Measurements from ENCODE around the gene NKAIN2.

NKAIN2 gene

DNA sequence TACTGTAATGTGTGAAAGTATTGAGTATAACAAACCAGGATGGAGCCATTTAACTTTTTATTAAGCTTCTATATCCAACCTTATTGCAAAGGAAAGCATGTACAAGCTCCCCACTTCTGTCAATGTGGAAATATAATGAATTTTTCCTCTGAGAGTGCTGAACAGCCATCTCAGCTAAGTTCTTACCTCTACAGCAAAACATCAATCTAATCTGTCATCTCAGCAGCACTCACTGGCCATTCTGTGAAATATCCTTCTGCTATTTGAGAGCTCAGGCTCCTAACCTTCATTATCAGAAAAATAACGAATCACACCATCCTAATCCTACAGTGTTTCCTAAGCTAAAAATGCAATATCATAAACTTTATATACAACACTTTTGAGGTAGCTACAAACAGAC is 964.6 kb downstream of the NKAIN2 start:
- ATAC-seq (no peak), DNase-seq (no peak)
- Mint-ChIP-seq H3K9me3 (peaks cover 3% of the 10 kb centered on the region), H3K27ac (no peak overlapping the region), H3K36me3 (ENCODE audit: low read depth) (no peaks in the 10 kb centered on the region), H3K4me3 (no peak overlapping the region), H3K27me3 (no peaks in the 10 kb centered on the region), H3K4me1 (no peaks in the 10 kb centered on the region)

GRCh38 chr6:124769811-124770544 is 966.3 kb downstream of the NKAIN2 start:
- no peaks in the 10 kb centered on the region for H3K36me3 Mint-ChIP-seq (ENCODE audit: low read depth)
- no peaks in the 10 kb centered on the region for H3K9me3 Mint-ChIP-seq
- no peak overlapping the region for H3K27ac Mint-ChIP-seq
- ATAC-seq (no peak), DNase-seq (no peak)
- H3K4me3 Mint-ChIP-seq = no peak overlapping the region
- no peaks in the 10 kb centered on the region for H3K4me1 Mint-ChIP-seq
- no peaks in the 10 kb centered on the region for H3K27me3 Mint-ChIP-seq

- Mint-ChIP-seq H3K27ac (no peak overlapping the region), H3K27me3 (no peaks in the 10 kb centered on the region), H3K9me3 (no peaks in the 10 kb centered on the region), H3K36me3 (ENCODE audit: low read depth) (no peaks in the 10 kb centered on the region), H3K4me3 (no peak overlapping the region), H3K4me1 (no peaks in the 10 kb centered on the region)
- DNase-seq (no peak), ATAC-seq (no peak)
Measured at GRCh38 chr6:124770784-124771183, 967.1 kb downstream of the NKAIN2 start.

DNA sequence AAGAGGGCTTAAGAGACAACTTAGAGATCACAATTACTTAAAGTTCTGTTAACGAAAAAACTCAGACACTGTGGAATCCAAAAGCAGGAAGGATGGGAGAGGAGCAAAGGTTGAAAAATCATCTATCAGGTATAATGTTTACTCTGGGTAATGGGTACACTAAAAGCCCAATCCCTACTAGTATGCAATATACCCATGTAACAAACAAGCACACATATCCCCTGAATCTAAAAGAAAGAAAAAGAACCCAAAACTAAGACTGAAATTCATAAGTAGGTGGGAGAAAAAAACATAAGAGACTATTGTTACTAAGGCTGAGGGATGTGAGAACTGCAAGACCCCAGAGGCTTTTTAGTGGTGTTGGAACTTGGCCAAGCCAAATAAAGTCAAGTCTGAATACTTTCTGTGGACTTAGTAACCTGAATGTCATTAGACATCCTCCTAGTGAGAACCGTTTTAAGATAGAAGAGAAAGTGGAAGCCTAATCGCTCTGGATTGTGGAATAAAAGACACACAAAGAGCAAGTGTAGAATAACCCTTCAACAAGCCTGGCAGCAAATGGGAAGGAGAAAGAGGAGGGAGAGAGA is 969.2 kb downstream of the NKAIN2 start:
- Mint-ChIP-seq H3K36me3 (ENCODE audit: low read depth) (no peaks in the 10 kb centered on the region), H3K4me1 (no peaks in the 10 kb centered on the region), H3K27ac (no peak overlapping the region), H3K9me3 (no peaks in the 10 kb centered on the region), H3K4me3 (no peak overlapping the region), H3K27me3 (no peaks in the 10 kb centered on the region)
- ATAC-seq = no peak
- no peak for DNase-seq

GRCh38 chr6:124775121-124775520 is 971.5 kb downstream of the NKAIN2 start:
- Mint-ChIP-seq H3K9me3 (no peaks in the 10 kb centered on the region), H3K36me3 (ENCODE audit: low read depth) (no peaks in the 10 kb centered on the region), H3K27ac (no peak overlapping the region), H3K27me3 (no peaks in the 10 kb centered on the region), H3K4me1 (no peaks in the 10 kb centered on the region), H3K4me3 (no peak overlapping the region)
- ATAC-seq (no peak), DNase-seq (no peak)

GRCh38 chr6:124777863-124778262 is 974.2 kb downstream of the NKAIN2 start:
- H3K36me3 Mint-ChIP-seq (ENCODE audit: low read depth) = no peaks in the 10 kb centered on the region
- H3K9me3 Mint-ChIP-seq = no peaks in the 10 kb centered on the region
- no peaks in the 10 kb centered on the region for H3K4me1 Mint-ChIP-seq
- no peak overlapping the region for H3K4me3 Mint-ChIP-seq
- H3K27ac Mint-ChIP-seq = no peak overlapping the region
- ATAC-seq = no peak
- DNase-seq = no peak
- no peaks in the 10 kb centered on the region for H3K27me3 Mint-ChIP-seq

DNA sequence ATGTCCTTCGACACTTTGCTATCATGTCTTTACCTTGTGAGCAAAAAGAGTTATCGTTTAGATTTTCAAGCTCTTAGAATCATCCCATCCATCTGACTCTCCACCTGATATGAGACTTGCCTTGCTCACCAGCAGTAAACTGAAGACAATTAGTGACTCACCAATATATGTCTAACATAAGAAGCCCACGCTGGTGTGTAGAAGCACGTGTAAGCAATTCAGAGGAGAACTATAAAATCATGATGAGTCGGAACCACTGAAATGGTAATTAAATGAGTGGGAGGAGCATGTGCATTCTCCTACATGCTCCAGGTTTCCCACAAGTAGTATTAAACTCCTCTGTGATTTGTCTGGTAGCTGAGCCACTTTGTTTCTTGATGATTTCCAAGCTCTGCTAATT is 977.0 kb downstream of the NKAIN2 start:
- Mint-ChIP-seq H3K4me1 (no peaks in the 10 kb centered on the region), H3K27me3 (peaks cover 2% of the 10 kb centered on the region), H3K36me3 (ENCODE audit: low read depth) (no peaks in the 10 kb centered on the region), H3K27ac (no peak overlapping the region), H3K4me3 (no peak overlapping the region), H3K9me3 (no peaks in the 10 kb centered on the region)
- ATAC-seq = no peak
- no peak for DNase-seq

- no peak for ATAC-seq
- no peak overlapping the region for H3K4me3 Mint-ChIP-seq
- no peaks in the 10 kb centered on the region for H3K9me3 Mint-ChIP-seq
- H3K4me1 Mint-ChIP-seq = no peaks in the 10 kb centered on the region
- no peaks in the 10 kb centered on the region for H3K36me3 Mint-ChIP-seq (ENCODE audit: low read depth)
- DNase-seq = no peak
- no peak overlapping the region for H3K27ac Mint-ChIP-seq
- H3K27me3 Mint-ChIP-seq = peaks cover 2% of the 10 kb centered on the region
Measured at GRCh38 chr6:124783344-124783743, 979.7 kb downstream of the NKAIN2 start.

DNA sequence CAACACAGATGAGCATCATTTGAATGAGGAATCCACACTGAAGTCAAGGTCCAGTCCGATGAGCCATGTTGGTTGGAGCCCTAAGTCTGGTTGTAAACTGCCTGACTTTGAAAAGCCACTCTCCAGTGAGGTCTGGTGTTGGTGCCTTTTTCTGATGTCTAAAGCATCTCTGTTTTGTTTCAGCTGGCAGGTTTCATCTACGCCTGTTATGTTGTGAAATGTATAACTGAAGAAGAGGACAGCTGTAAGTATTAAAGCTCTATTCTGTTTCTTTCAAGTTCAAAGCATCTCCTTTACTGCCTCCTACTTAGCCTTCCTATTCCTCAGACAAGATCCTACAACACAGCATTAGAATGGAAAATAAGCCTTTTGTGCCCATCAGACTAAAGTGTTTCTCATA is 987.5 kb downstream of the NKAIN2 start:
- H3K4me1 Mint-ChIP-seq = no peaks in the 10 kb centered on the region
- ATAC-seq = no peak
- no peaks in the 10 kb centered on the region for H3K36me3 Mint-ChIP-seq (ENCODE audit: low read depth)
- no peaks in the 10 kb centered on the region for H3K9me3 Mint-ChIP-seq
- no peaks in the 10 kb centered on the region for H3K27me3 Mint-ChIP-seq
- H3K4me3 Mint-ChIP-seq = no peak overlapping the region
- no peak for DNase-seq
- no peak overlapping the region for H3K27ac Mint-ChIP-seq

- Mint-ChIP-seq H3K27ac (no peak overlapping the region), H3K27me3 (no peaks in the 10 kb centered on the region), H3K9me3 (no peaks in the 10 kb centered on the region), H3K4me3 (no peak overlapping the region), H3K4me1 (no peaks in the 10 kb centered on the region), H3K36me3 (ENCODE audit: low read depth) (no peaks in the 10 kb centered on the region)
- ATAC-seq (no peak), DNase-seq (no peak)
Measured at GRCh38 chr6:124792386-124792785, 988.7 kb downstream of the NKAIN2 start.

GRCh38 chr6:124793398-124793797 is 989.7 kb downstream of the NKAIN2 start:
- no peaks in the 10 kb centered on the region for H3K9me3 Mint-ChIP-seq
- H3K27me3 Mint-ChIP-seq = no peaks in the 10 kb centered on the region
- H3K4me1 Mint-ChIP-seq = no peaks in the 10 kb centered on the region
- DNase-seq (no peak), ATAC-seq (no peak)
- H3K27ac Mint-ChIP-seq = no peak overlapping the region
- no peaks in the 10 kb centered on the region for H3K36me3 Mint-ChIP-seq (ENCODE audit: low read depth)
- no peak overlapping the region for H3K4me3 Mint-ChIP-seq

- DNase-seq = no peak
- no peaks in the 10 kb centered on the region for H3K4me1 Mint-ChIP-seq
- H3K4me3 Mint-ChIP-seq = no peak overlapping the region
- H3K27ac Mint-ChIP-seq = no peak overlapping the region
- ATAC-seq = no peak
- H3K36me3 Mint-ChIP-seq (ENCODE audit: low read depth) = no peaks in the 10 kb centered on the region
- H3K27me3 Mint-ChIP-seq = no peaks in the 10 kb centered on the region
- H3K9me3 Mint-ChIP-seq = no peaks in the 10 kb centered on the region
Measured at GRCh38 chr6:124795643-124796463, 992.2 kb downstream of the NKAIN2 start.

DNA sequence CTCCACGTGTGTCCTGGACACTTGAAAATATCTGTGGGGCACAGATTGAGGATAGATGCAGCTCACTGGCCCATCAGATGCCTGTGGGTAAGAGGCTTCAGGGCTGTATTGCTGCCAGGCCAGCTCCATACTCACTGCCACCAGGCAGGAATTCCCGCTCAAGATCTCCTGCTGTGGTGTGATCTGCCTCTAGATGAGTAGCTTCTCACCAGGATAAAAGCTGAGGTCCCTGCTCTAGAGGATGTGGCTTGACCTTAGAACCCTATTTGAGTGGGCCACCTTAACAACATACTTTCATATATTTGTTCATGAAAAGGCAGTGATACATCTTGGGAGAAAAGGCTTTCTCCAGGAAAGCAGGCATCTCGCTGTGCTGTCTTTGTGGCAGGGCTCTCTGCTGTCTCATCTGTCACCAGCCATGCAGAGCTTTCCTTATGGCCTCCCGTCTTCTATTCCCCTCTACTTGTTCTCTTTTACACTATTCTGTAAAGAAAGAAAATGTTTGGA is 992.9 kb downstream of the NKAIN2 start:
- H3K4me3 Mint-ChIP-seq = no peak overlapping the region
- no peaks in the 10 kb centered on the region for H3K4me1 Mint-ChIP-seq
- no peak overlapping the region for H3K27ac Mint-ChIP-seq
- ATAC-seq (no peak), DNase-seq (no peak)
- H3K36me3 Mint-ChIP-seq (ENCODE audit: low read depth) = no peaks in the 10 kb centered on the region
- H3K9me3 Mint-ChIP-seq = no peaks in the 10 kb centered on the region
- H3K27me3 Mint-ChIP-seq = no peaks in the 10 kb centered on the region

DNA sequence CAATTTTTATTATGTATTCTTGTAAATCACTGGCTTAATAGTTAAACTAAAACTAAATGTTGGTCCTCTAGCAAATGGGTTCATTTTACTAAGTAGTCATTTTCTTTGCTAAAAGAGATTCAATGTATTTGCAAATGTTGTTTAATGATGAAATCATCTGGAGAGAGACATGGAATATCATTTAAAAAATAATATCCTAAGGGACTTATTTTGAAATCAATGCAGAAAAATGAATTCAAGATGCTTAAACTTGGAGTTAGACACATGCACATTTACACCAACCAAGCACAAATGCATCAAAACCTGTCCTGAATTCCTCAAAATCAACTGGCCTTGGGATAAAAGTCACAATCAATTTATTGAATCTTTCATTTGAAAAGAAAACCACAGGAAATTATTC is 993.6 kb downstream of the NKAIN2 start:
- no peak for ATAC-seq
- Mint-ChIP-seq H3K27ac (no peak overlapping the region), H3K4me1 (no peaks in the 10 kb centered on the region), H3K9me3 (no peaks in the 10 kb centered on the region), H3K4me3 (no peak overlapping the region), H3K36me3 (ENCODE audit: low read depth) (no peaks in the 10 kb centered on the region), H3K27me3 (no peaks in the 10 kb centered on the region)
- DNase-seq = no peak

- Mint-ChIP-seq H3K9me3 (no peaks in the 10 kb centered on the region), H3K4me3 (no peak overlapping the region), H3K27me3 (no peaks in the 10 kb centered on the region), H3K27ac (no peak overlapping the region), H3K36me3 (ENCODE audit: low read depth) (no peaks in the 10 kb centered on the region), H3K4me1 (no peaks in the 10 kb centered on the region)
- ATAC-seq = no peak
- no peak for DNase-seq
Measured at GRCh38 chr6:124798942-124799496, 995.4 kb downstream of the NKAIN2 start.
